ENCODE measurements around the gene VPS13D.

The VPS13D gene

GRCh38 chr1:12428334-12428733 lies 198.5 kb downstream of the VPS13D start:
- no peaks in the 10 kb centered on the region for H3K79me2 ChIP-seq (ENCODE audit: insufficient read depth, low read length)
- H3K9ac ChIP-seq (ENCODE audit: low read length): no peak overlapping the region
- H3K27ac ChIP-seq (ENCODE audit: low read depth, low read length, poor library complexity, severe bottlenecking): no peak overlapping the region
- no peaks in the 10 kb centered on the region for H3K9me2 ChIP-seq (ENCODE audit: low read depth, low read length)
- no peaks in the 10 kb centered on the region for H3K9me3 ChIP-seq (ENCODE audit: low read length)
- no peaks in the 10 kb centered on the region for H4K20me1 ChIP-seq (ENCODE audit: insufficient read depth, low read length)
- no peaks in the 10 kb centered on the region for H3K4me1 ChIP-seq (ENCODE audit: insufficient read depth, low read length, severe bottlenecking)
- no peak overlapping the region for H3K4me3 ChIP-seq (ENCODE audit: low read depth, low read length, poor library complexity, severe bottlenecking)
- no peaks in the 10 kb centered on the region for H3F3A ChIP-seq (ENCODE audit: insufficient read depth, low read length)
- H2AFZ ChIP-seq (ENCODE audit: low read length): no peak overlapping the region
- H3K36me3 ChIP-seq (ENCODE audit: insufficient read depth, low read length): no peaks in the 10 kb centered on the region
- no peak for TF ChIP-seq CTCF (IDR thresholded peaks at IDR 0.05; ENCODE audit: low read length)
- no peak for TF ChIP-seq EZH2 (IDR thresholded peaks at IDR 0.05; ENCODE audit: borderline replicate concordance, low read length)
- H3K27me3 ChIP-seq (ENCODE audit: insufficient read depth, low read length): no peaks in the 10 kb centered on the region
- no peak overlapping the region for H3K4me2 ChIP-seq (ENCODE audit: low read length)

GRCh38 chr1:12430525-12430924 lies 200.7 kb downstream of the VPS13D start:
- Histone ChIP-seq H3K27ac (ENCODE audit: low read depth, low read length, poor library complexity, severe bottlenecking) (no peak overlapping the region), H3K9me3 (ENCODE audit: low read length) (no peaks in the 10 kb centered on the region), H3K36me3 (ENCODE audit: insufficient read depth, low read length) (no peaks in the 10 kb centered on the region), H3K4me2 (ENCODE audit: low read length) (no peak overlapping the region), H3F3A (ENCODE audit: insufficient read depth, low read length) (no peaks in the 10 kb centered on the region), H4K20me1 (ENCODE audit: insufficient read depth, low read length) (no peaks in the 10 kb centered on the region), H3K79me2 (ENCODE audit: insufficient read depth, low read length) (no peaks in the 10 kb centered on the region), H3K9me2 (ENCODE audit: low read depth, low read length) (no peaks in the 10 kb centered on the region), H3K27me3 (ENCODE audit: insufficient read depth, low read length) (no peaks in the 10 kb centered on the region), H3K4me1 (ENCODE audit: insufficient read depth, low read length, severe bottlenecking) (peaks cover 2% of the 10 kb centered on the region), H2AFZ (ENCODE audit: low read length) (no peak overlapping the region), H3K4me3 (ENCODE audit: low read depth, low read length, poor library complexity, severe bottlenecking) (no peak overlapping the region), H3K9ac (ENCODE audit: low read length) (no peak overlapping the region)
- TF ChIP-seq EZH2 (IDR thresholded peaks at IDR 0.05; ENCODE audit: borderline replicate concordance, low read length): no peak
- TF ChIP-seq CTCF (IDR thresholded peaks at IDR 0.05; ENCODE audit: low read length): no peak

DNA sequence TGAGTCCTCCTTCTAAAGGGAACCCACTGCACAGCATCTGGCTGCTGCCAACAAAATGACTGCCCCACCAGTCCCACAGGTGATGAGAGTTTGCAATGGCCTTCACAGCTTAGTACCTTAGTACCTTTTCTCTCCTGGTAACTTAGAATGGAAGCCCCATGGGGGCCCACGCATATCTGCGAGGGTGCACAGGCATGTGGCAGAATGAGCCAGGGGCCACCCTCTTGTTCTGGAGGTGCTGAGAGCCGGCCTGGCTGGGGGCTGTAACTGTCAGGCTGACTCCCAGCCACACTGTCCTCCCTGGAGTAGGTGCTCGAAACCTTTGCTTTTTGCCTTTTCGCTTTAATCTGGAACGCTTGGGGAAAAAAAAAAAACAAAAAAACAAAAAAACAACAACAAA lies 203.1 kb downstream of the VPS13D start:
- no peaks in the 10 kb centered on the region for H3F3A ChIP-seq (ENCODE audit: insufficient read depth, low read length)

More for the DNA sequence above, 203.1 kb downstream of the VPS13D start:
- Histone ChIP-seq H3K9me2 (ENCODE audit: low read depth, low read length) (no peaks in the 10 kb centered on the region), H3K79me2 (ENCODE audit: insufficient read depth, low read length) (no peaks in the 10 kb centered on the region), H3K4me2 (ENCODE audit: low read length) (no peak overlapping the region), H2AFZ (ENCODE audit: low read length) (no peak overlapping the region), H3K4me3 (ENCODE audit: low read depth, low read length, poor library complexity, severe bottlenecking) (no peak overlapping the region), H3K36me3 (ENCODE audit: insufficient read depth, low read length) (no peaks in the 10 kb centered on the region), H3K4me1 (ENCODE audit: insufficient read depth, low read length, severe bottlenecking) (peaks cover 5% of the 10 kb centered on the region), H3K9me3 (ENCODE audit: low read length) (no peaks in the 10 kb centered on the region), H3K9ac (ENCODE audit: low read length) (no peak overlapping the region), H4K20me1 (ENCODE audit: insufficient read depth, low read length) (no peaks in the 10 kb centered on the region), H3K27ac (ENCODE audit: low read depth, low read length, poor library complexity, severe bottlenecking) (no peak overlapping the region), H3K27me3 (ENCODE audit: insufficient read depth, low read length) (no peaks in the 10 kb centered on the region)
- TF ChIP-seq EZH2 (IDR thresholded peaks at IDR 0.05; ENCODE audit: borderline replicate concordance, low read length) (no peak), CTCF (IDR thresholded peaks at IDR 0.05; ENCODE audit: low read length) (no peak)
